Fibroblast of skin of abdomen (primary cell): ENCODE measurements around the gene CSNK2A1.

Source experiments
- DNase-seq: peaks from one replicate; pipeline ENCODE4 v3.0.0-alpha.2; 2013

CSNK2A1 gene

GRCh38 chr20:430091-430999, 113.2 kb downstream of the CSNK2A1 start:
- DNase-seq, result no peak

GRCh38 chr20:428658-429200, 114.9 kb downstream of the CSNK2A1 start:
- DNase-seq, result no peak

GRCh38 chr20:427849-428657, 115.5 kb downstream of the CSNK2A1 start:
- no peak for DNase-seq

- no peak for DNase-seq
Measured at GRCh38 chr20:427401-427800, 116.2 kb downstream of the CSNK2A1 start.

- DNase-seq, result no peak
Measured at GRCh38 chr20:426566-426965, 117.0 kb downstream of the CSNK2A1 start.
